ENCODE results near the gene MRPS7. TPM values are rescaled to one million over a fixed set of nuclear protein-coding genes. Genes with fewer than 3 reads are reported as not detected.
A peak's percentile ranks its signal among the peaks of the same experiment; 100 is the strongest.

Gene MRPS7
- total and polyA plus RNA-seq, 9 of the 15 experiments (the other 6 are each of a cell fraction or from before 2014, with no cell fraction given), result 107 to 244 (median 132) TPM

DNA sequence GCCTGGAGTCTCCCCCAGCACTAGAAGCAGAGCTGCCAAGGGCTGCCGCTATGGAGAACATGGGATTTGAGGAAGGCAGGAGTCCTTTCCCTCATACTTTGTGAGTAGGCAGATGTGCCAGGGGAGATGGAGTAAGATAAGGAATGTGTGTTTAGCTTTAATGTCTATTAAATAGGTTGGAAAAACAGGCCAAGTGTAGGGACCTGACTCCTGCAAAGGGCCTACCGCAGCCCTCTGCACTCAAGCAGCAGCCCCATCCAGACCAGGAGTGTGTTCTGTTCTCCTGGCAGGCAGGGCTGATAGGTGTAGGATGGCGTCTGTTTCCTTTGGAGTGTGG is 11.1 kb downstream of the MRPS7 start:
- no TSS peak for BruUV-seq (replicated peaks)
- POLR2A ChIA-PET, result interaction anchor here (0.8 to 6.8 kb wide), 5 partner anchors 11 to 220 kb away, joined by 3 to 43 read pairs (median 8); partner anchors contain the start of genes GGA3 and MRPS7
- H3K27ac ChIP-seq (ENCODE audit: extremely low read depth, low read depth, low read length), result no peak overlapping the region; the same call in 2 of the 3 replicates
- TF ChIP-seq, protein P1, sequence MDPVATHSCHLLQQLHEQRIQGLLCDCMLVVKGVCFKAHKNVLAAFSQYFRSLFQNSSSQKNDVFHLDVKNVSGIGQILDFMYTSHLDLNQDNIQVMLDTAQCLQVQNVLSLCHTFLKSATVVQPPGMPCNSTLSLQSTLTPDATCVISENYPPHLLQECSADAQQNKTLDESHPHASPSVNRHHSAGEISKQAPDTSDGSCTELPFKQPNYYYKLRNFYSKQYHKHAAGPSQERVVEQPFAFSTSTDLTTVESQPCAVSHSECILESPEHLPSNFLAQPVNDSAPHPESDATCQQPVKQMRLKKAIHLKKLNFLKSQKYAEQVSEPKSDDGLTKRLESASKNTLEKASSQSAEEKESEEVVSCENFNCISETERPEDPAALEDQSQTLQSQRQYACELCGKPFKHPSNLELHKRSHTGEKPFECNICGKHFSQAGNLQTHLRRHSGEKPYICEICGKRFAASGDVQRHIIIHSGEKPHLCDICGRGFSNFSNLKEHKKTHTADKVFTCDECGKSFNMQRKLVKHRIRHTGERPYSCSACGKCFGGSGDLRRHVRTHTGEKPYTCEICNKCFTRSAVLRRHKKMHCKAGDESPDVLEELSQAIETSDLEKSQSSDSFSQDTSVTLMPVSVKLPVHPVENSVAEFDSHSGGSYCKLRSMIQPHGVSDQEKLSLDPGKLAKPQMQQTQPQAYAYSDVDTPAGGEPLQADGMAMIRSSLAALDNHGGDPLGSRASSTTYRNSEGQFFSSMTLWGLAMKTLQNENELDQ (CRISPR knock-in tag; IDR thresholded peaks at IDR 0.05; ENCODE audit: borderline replicate concordance), result no peak
- no peak for TF ChIP-seq ZBTB2 (IDR thresholded peaks at IDR 0.05)
- TF ChIP-seq ZNF146 (CRISPR knock-in tag; IDR thresholded peaks at IDR 0.05; ENCODE audit: unreplicated experiment), result no peak
- no peak for TF ChIP-seq FIP1L1 (IDR thresholded peaks at IDR 0.05; ENCODE audit: low read depth, low read length, poor library complexity, severe bottlenecking)
- no peak for TF ChIP-seq CREB5 (CRISPR knock-in tag; IDR thresholded peaks at IDR 0.05)
- TF ChIP-seq CXXC5 (CRISPR knock-in tag; IDR thresholded peaks at IDR 0.05), result no peak
- TF ChIP-seq NFRKB (IDR thresholded peaks at IDR 0.05; ENCODE audit: low read depth), result no peak
- no peak for TF ChIP-seq CEBPG (CRISPR knock-in tag; IDR thresholded peaks at IDR 0.05)
- no peak for TF ChIP-seq CEBPG (tag; conservative IDR thresholded peaks at IDR 0.05 in 1 of 2, IDR thresholded peaks at IDR 0.05 in 1 of 2)
- TF ChIP-seq PTTG1 (tag; IDR thresholded peaks at IDR 0.05; ENCODE audit: low read depth), result no peak
- TF ChIP-seq MXD1 (CRISPR knock-in tag; IDR thresholded peaks at IDR 0.05; ENCODE audit: borderline replicate concordance, poor library complexity, severe bottlenecking), result no peak
- no peak for TF ChIP-seq ZNF75A (CRISPR knock-in tag; IDR thresholded peaks at IDR 0.05)
- no peak for TF ChIP-seq ZNF174 (CRISPR knock-in tag; IDR thresholded peaks at IDR 0.05)
- no peak for TF ChIP-seq RBM34 (IDR thresholded peaks at IDR 0.05; ENCODE audit: borderline replicate concordance, insufficient read depth, low read length)
- no peak for TF ChIP-seq HDAC8 (tag; IDR thresholded peaks at IDR 0.05)
- TF ChIP-seq RUNX1 (IDR thresholded peaks at IDR 0.05; ENCODE audit: low read depth), result no peak
- TF ChIP-seq POLR2A (conservative IDR thresholded peaks at IDR 0.05), result peak; percentile 34
- TF ChIP-seq PHF21A (IDR thresholded peaks at IDR 0.05; ENCODE audit: borderline replicate concordance, low read depth), result no peak
- no peak for TF ChIP-seq CBFA2T3 (IDR thresholded peaks at IDR 0.05)

More for the DNA sequence above, 11.1 kb downstream of the MRPS7 start:
- Histone ChIP-seq H3K27me3 (ENCODE audit: control insufficient read depth in 2 of 2, insufficient read depth in 2 of 2, low read length in 2 of 2) (no peaks in the 10 kb centered on the region), H3K4me3 (peak overlapping the region; percentile 97; the same call in 1 of the 2 replicates), H2AFZ (ENCODE audit: low read depth, low read length) (no peak overlapping the region), H4K20me1 (replicated peaks; ENCODE audit: control insufficient read depth, insufficient read depth, low read length) (no peaks in the 10 kb centered on the region), H3K9ac (ENCODE audit: insufficient read depth in 1 of 2, low read depth in 2 of 2, low read length in 2 of 2) (peak overlapping the region in 1 of 2 experiments; percentile 95; a peak in 2 of 4 replicates), H3K9me1 (ENCODE audit: control insufficient read depth, insufficient read depth, low read length) (no peaks in the 10 kb centered on the region), H3K9me3 (replicated peaks; ENCODE audit: control insufficient read depth, insufficient read depth, low read depth, low read length) (no peaks in the 10 kb centered on the region), H3K4me2 (ENCODE audit: insufficient read depth, low read length) (peak overlapping the region; percentile 89; the same call in 1 of the 2 replicates), H3K79me2 (ENCODE audit: control insufficient read depth, insufficient read depth, low read length) (peaks cover 35% of the 10 kb centered on the region), H3K4me1 (replicated peaks in 1 of 2; ENCODE audit: control insufficient read depth in 2 of 2, insufficient read depth in 2 of 2, low read length in 2 of 2) (peaks cover 20 to 46% of the 10 kb centered on the region in 2 experiments; a peak in 4 of 5 replicates), H3K36me3 (ENCODE audit: control insufficient read depth, insufficient read depth, low read length) (peaks cover 44% of the 10 kb centered on the region; the same call in 2 of the 3 replicates)
- in situ Hi-C loops (cut with MboI), result no loop called here
- DNase-seq (ENCODE audit: extremely low read depth in 1 of 4, low spot score in 3 of 4) (peak in 2 of 4 experiments; percentile 2 to 3), ATAC-seq (no peak), FAIRE-seq (no peak)
- 85% methylated on average over 2 of the region's 3 CpGs for WGBS (ENCODE audit: insufficient coverage, low coverage, missing lambda C conversion rate)
- CTCF ChIA-PET (ENCODE audit: low intra/inter-chr PET ratio), result no interaction called here
- intact Hi-C loops (cut with micrococcal nuclease), result no loop called here

Measured in K562 (cell line).